Measurements from ENCODE around the gene C1orf198. TPM values are rescaled to one million over a fixed set of nuclear protein-coding genes. Genes with fewer than 3 reads are reported as not detected.

C1orf198 gene
- 159 TPM for total RNA-seq
- long read RNA-seq, transcript C1orf198-201 (4 exons, 3,858 nt) = major isoform, 457 of 529 reads
- long read RNA-seq, partial matches to known transcripts = 50 of 529 reads
- long read RNA-seq, other reads (novel, unspliced or antisense) = 21 of 529 reads

DNA sequence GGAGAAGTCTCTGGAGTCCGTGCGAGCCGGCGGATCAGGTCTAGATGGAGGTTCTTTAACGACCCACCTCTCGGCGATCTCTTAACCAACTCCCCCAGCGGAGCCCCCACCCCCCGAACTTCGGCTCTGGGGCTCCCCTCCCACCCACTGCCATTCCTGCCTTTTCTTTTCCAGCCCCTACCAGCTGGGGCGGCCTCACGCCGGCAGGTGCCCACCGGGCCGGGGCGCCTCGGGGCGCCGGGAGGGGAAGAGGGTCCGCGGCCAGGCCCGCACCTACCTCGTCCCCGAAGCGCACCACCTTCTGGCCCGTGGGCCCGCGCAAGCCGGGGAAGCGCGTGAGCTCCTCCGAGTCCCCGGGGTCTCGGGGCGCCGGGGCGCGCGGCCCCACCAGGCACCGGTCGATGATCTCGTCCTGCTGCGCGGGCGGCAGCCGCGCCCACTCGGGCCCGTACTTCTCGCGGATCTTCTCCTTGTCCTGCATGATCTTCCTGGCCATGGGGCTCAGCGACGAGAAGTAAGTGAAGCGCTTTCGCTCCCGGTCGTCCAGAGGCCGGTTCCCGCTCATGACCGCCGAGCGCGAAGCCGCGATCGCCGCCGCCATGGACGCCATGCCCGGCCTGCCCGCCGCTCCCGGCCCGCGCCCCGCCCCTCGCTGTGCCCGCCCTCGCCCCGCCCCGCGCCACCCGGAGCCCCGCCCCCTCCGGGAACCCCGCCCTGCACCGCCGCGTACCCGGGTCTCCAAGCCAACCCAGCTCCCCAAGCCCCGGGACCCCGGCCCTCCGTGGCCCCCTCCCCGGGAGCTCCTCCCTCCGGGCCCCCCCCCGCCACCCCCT is at the start of gene C1orf198:
Gene C1orf198, minus strand, starts transcription at position 619 of the 833 bp plus-strand sequence. Its CDS starts 9 bp downstream, at position 610.
- H3K27me3 ChIP-seq = no peaks in the 10 kb centered on the region
- TF ChIP-seq, protein P1, sequence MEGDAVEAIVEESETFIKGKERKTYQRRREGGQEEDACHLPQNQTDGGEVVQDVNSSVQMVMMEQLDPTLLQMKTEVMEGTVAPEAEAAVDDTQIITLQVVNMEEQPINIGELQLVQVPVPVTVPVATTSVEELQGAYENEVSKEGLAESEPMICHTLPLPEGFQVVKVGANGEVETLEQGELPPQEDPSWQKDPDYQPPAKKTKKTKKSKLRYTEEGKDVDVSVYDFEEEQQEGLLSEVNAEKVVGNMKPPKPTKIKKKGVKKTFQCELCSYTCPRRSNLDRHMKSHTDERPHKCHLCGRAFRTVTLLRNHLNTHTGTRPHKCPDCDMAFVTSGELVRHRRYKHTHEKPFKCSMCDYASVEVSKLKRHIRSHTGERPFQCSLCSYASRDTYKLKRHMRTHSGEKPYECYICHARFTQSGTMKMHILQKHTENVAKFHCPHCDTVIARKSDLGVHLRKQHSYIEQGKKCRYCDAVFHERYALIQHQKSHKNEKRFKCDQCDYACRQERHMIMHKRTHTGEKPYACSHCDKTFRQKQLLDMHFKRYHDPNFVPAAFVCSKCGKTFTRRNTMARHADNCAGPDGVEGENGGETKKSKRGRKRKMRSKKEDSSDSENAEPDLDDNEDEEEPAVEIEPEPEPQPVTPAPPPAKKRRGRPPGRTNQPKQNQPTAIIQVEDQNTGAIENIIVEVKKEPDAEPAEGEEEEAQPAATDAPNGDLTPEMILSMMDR (IDR thresholded peaks at IDR 0.05) = no peak
- intact Hi-C loops (cut with DNase I) = no loop called here
- H3K9me3 ChIP-seq = no peaks in the 10 kb centered on the region
- H3K4me3 ChIP-seq = peak within 1 kb of the TSS; percentile 94
- ATAC-seq (peak; percentile 95), DNase-seq (peak; percentile 91)
- H3K36me3 ChIP-seq = no peaks in the 10 kb centered on the region
- H3K4me1 ChIP-seq = peaks cover 24% of the 10 kb centered on the region
- peak within 1 kb of the TSS; percentile 86 for H3K27ac ChIP-seq

DNA sequence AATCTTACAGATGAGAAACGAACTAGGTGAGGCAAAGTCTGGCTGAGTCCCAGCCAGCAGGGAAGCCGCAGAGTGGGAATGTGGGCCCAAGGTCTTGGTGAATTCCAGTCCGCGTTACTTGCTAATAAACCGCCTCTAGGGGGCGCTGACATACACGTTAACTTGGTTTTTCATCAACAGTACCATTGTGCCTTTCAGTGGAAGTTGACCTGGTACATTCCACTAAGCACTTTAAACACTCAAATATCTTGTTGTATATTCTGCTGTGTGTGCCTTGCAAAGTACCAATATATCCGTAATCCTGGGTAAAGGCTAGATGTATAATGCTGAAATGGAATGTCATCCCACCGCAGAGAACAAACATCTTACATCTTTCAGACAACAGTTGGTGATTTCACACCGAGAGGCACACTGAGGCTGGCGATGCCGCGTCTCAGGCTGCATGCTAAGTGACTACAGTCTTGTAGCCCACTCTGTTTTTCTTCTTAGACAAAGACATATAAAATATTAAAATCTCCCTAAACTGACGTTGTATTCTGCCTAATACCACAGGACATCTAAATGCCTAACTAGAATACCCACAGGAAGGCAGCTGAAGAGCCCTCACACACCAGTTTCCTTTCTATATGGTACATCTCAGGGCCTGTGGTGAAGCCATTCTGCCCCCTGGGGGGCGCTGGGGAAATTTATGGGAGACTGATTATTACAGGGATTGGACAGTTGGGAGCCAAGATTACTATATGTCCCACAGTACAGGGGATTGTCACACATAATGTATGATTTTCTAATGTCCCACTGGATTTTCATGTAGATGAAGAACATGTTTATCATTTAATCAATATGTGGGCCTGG is 49.2 kb upstream of the C1orf198 start:
- H3K4me1 ChIP-seq = no peaks in the 10 kb centered on the region
- TF ChIP-seq, protein P1 (IDR thresholded peaks at IDR 0.05) = peak; percentile 72
- H3K9me3 ChIP-seq = no peaks in the 10 kb centered on the region
- no peaks in the 10 kb centered on the region for H3K27me3 ChIP-seq
- no peak overlapping the region for H3K4me3 ChIP-seq
- peaks cover 31% of the 10 kb centered on the region for H3K36me3 ChIP-seq
- DNase-seq = peak; percentile 74
- H3K27ac ChIP-seq = no peak overlapping the region
- ATAC-seq = peak; percentile 93
- intact Hi-C loops (cut with DNase I) = loop anchor here (5.0 kb wide), 2 partner anchors 120 to 295 kb away; no protein-coding TSS in a partner anchor

DNA sequence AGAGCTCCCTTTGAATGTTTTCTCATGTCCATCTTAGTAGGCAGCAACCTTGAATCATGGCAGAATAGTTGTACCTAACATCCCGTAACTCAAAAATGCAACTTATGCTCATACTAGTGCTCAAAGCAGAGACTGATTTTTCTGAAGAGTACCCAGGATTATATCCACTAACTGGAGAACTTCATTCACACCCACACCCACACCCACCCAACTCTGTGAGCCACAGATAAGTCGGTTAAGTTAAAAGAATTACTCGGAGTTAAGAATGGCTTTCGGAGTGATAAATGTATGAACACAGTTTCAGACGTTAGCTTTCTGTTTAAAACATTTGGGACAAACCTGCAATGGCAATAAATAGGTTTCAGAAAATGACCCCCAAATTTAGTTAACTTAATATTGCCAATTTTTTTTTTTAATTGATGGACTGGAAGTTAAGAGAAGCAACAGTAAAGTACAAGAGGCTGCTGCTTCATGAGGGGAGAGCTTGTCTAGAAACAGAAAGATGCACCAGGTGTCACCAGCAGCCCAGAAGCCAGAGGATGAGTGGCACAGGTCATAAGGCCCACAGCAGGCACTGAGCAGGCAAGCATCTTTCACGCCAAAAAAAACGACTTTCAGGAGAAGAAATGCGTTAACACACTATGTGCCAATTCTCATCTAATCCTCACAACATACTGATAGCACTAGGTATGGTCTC is 48.4 kb upstream of the C1orf198 start:
- peaks cover 39% of the 10 kb centered on the region for H3K36me3 ChIP-seq
- intact Hi-C loops (cut with DNase I) = loop anchor here (5.0 kb wide), 2 partner anchors 119 to 296 kb away; no protein-coding TSS in a partner anchor
- no peaks in the 10 kb centered on the region for H3K4me1 ChIP-seq
- H3K27ac ChIP-seq = no peak overlapping the region
- no peaks in the 10 kb centered on the region for H3K27me3 ChIP-seq
- ATAC-seq = no peak
- TF ChIP-seq, protein P1 (IDR thresholded peaks at IDR 0.05) = no peak
- no peaks in the 10 kb centered on the region for H3K9me3 ChIP-seq
- H3K4me3 ChIP-seq = no peak overlapping the region
- no peak for DNase-seq

DNA sequence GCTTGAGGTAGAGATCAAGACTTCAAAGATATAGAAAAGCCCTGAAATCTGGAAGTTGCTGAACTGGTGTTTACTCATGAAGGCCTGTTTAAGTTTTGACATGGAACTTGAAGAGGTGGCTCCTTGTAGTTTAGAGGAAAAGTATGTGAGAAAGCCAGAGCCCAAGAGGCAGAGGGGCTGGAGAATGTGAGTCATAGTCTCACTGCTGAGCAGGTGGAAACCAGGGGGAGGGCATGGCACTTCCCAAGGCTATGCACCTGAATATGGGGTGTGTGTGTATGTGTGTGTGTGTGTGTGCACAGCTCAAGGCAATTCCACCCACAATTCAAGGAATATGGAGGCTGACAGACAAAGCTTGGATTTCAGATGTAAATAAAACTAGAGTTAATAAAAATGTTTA is 46.8 kb upstream of the C1orf198 start:
- H3K9me3 ChIP-seq = no peaks in the 10 kb centered on the region
- intact Hi-C loops (cut with DNase I) = loop anchor here (5.0 kb wide), 2 partner anchors 118 to 297 kb away; no protein-coding TSS in a partner anchor
- no peak overlapping the region for H3K4me3 ChIP-seq
- TF ChIP-seq, protein P1 (IDR thresholded peaks at IDR 0.05) = no peak
- DNase-seq (no peak), ATAC-seq (peak; percentile 73)
- H3K27ac ChIP-seq = no peak overlapping the region
- H3K4me1 ChIP-seq = no peaks in the 10 kb centered on the region
- H3K27me3 ChIP-seq = no peaks in the 10 kb centered on the region
- peaks cover 40% of the 10 kb centered on the region for H3K36me3 ChIP-seq

GRCh38 chr1:230913496-230913895 is 45.2 kb upstream of the C1orf198 start:
- no peaks in the 10 kb centered on the region for H3K9me3 ChIP-seq
- H3K4me1 ChIP-seq = no peaks in the 10 kb centered on the region
- no peaks in the 10 kb centered on the region for H3K27me3 ChIP-seq
- DNase-seq (no peak), ATAC-seq (no peak)
- peaks cover 40% of the 10 kb centered on the region for H3K36me3 ChIP-seq
- no peak overlapping the region for H3K27ac ChIP-seq
- intact Hi-C loops (cut with DNase I) = no loop called here
- TF ChIP-seq, protein P1 (IDR thresholded peaks at IDR 0.05) = no peak
- no peak overlapping the region for H3K4me3 ChIP-seq
